Vagina (tissue), 2 donors: Measurements from ENCODE around the gene SRPX. TPM values are rescaled to one million over a fixed set of nuclear protein-coding genes. Genes with fewer than 3 reads are reported as not detected.

ENCODE experiments used
- DNase-seq, 2 donors: peaks; one replicate each; pipeline ENCODE4 v3.0.0-alpha.2; 2017; ENCODE audit errors: extremely low spot score in 2 of 2
- H3K27ac ChIP-seq: fragments of 200-600 bp; sonication (generic); one replicate; pipeline ENCODE4 v1.5.1; 2019
- H3K27me3 ChIP-seq: fragments of 200-600 bp; sonication (generic); one replicate; pipeline ENCODE4 v1.5.1; 2019
- H3K36me3 ChIP-seq, 2 donors: fragments of 200-600 bp; sonication (generic); one replicate each; pipeline ENCODE4 v1.5.1; 2017 to 2019
- H3K4me1 ChIP-seq: fragments of 200-600 bp; sonication (generic); one replicate; pipeline ENCODE4 v1.5.1; 2019
- H3K4me3 ChIP-seq, 2 donors: fragments of 200-600 bp; sonication (generic); 1 replicate in 1 of 2; 2 replicates in 1 of 2; pipeline ENCODE4 v1.5.1; 2016 to 2019
- H3K9me3 ChIP-seq: fragments of 200-600 bp; sonication (generic); one replicate; pipeline ENCODE4 v1.5.1; 2019
- CTCF ChIP-seq, 3 experiments: fragments of 450-650 bp in 2 of 3; fragments of 200-600 bp in 1 of 3; sonication (generic) in 1 of 3; IDR thresholded peaks; one replicate each; pipeline ENCODE4 v1.5.1; 2017 to 2019; ENCODE audit warnings: antibody characterized with exemption in 3 of 3, mild to moderate bottlenecking in 2 of 3, moderate library complexity in 2 of 3
- POLR2A ChIP-seq, 2 donors: fragments of 450-650 bp; IDR thresholded peaks; one replicate each; pipeline ENCODE4 v1.6.1; 2017; ENCODE audit warnings: antibody characterized with exemption in 2 of 2, mild to moderate bottlenecking in 2 of 2, moderate library complexity in 2 of 2
- POLR2AphosphoS5 ChIP-seq, 2 donors: sonication (generic); formaldehyde crosslinking; IDR thresholded peaks; one replicate each; pipeline ENCODE4 v1.9.0; 2017; ENCODE audit warnings: antibody characterized with exemption in 2 of 2, mild to moderate bottlenecking in 2 of 2, low read depth in 1 of 2; ENCODE audit not compliant: insufficient read depth in 1 of 2
- intact Hi-C: fragments of 100-400 bp; cut with DNase I; formaldehyde crosslinking; loops from one replicate; pipeline ENCODE4 v1.15.1; 2023
- total RNA-seq: library from RNA; depleted of rRNA; stranded (reverse); fragments of >200 nt; gene quantifications from one replicate; pipeline ENCODE4 v1.2.3, GENCODE V29; 2016

Gene SRPX
- total RNA-seq, 1 donor from 2014 or later = 118 TPM

GRCh38 chrX:38256019-38256418, 35.3 kb upstream of the SRPX start:
- DNase-seq = no peak
- Histone ChIP-seq H3K36me3 (no peaks in the 10 kb centered on the region), H3K4me3 (no peak overlapping the region), H3K27me3 (no peaks in the 10 kb centered on the region), H3K27ac (no peak overlapping the region), H3K9me3 (no peaks in the 10 kb centered on the region), H3K4me1 (no peaks in the 10 kb centered on the region)
- intact Hi-C loops = no loop called here
- TF ChIP-seq CTCF (IDR thresholded peaks at IDR 0.05) (no peak), POLR2A (IDR thresholded peaks at IDR 0.05) (no peak), POLR2AphosphoS5 (IDR thresholded peaks at IDR 0.05; ENCODE audit: insufficient read depth in 1 of 2, low read depth in 1 of 2) (no peak)

GRCh38 chrX:38249965-38250364, 29.3 kb upstream of the SRPX start:
- TF ChIP-seq POLR2A (IDR thresholded peaks at IDR 0.05) (no peak), POLR2AphosphoS5 (IDR thresholded peaks at IDR 0.05; ENCODE audit: insufficient read depth in 1 of 2, low read depth in 1 of 2) (no peak), CTCF (IDR thresholded peaks at IDR 0.05) (no peak)
- no peaks in the 10 kb centered on the region for H3K36me3 ChIP-seq
- no peaks in the 10 kb centered on the region for H3K27me3 ChIP-seq
- H3K27ac ChIP-seq = no peak overlapping the region
- no peaks in the 10 kb centered on the region for H3K4me1 ChIP-seq
- H3K9me3 ChIP-seq = no peaks in the 10 kb centered on the region
- H3K4me3 ChIP-seq = no peak overlapping the region
- DNase-seq = no peak
- intact Hi-C loops = no loop called here

GRCh38 chrX:38247051-38247450, 26.4 kb upstream of the SRPX start:
- H3K4me3 ChIP-seq = no peak overlapping the region
- no peaks in the 10 kb centered on the region for H3K4me1 ChIP-seq
- no peaks in the 10 kb centered on the region for H3K36me3 ChIP-seq
- no peaks in the 10 kb centered on the region for H3K27me3 ChIP-seq
- intact Hi-C loops = no loop called here
- H3K9me3 ChIP-seq = no peaks in the 10 kb centered on the region
- TF ChIP-seq POLR2A (IDR thresholded peaks at IDR 0.05) = no peak
- TF ChIP-seq POLR2AphosphoS5 (IDR thresholded peaks at IDR 0.05; ENCODE audit: insufficient read depth in 1 of 2, low read depth in 1 of 2) = no peak
- TF ChIP-seq CTCF (IDR thresholded peaks at IDR 0.05) = no peak
- H3K27ac ChIP-seq = no peak overlapping the region
- no peak for DNase-seq

GRCh38 chrX:38240541-38240940, 19.9 kb upstream of the SRPX start:
- Histone ChIP-seq H3K9me3 (no peaks in the 10 kb centered on the region), H3K27me3 (no peaks in the 10 kb centered on the region), H3K4me3 (no peak overlapping the region), H3K36me3 (no peaks in the 10 kb centered on the region), H3K4me1 (no peaks in the 10 kb centered on the region), H3K27ac (no peak overlapping the region)
- intact Hi-C loops = no loop called here
- TF ChIP-seq POLR2A (IDR thresholded peaks at IDR 0.05) (no peak), CTCF (IDR thresholded peaks at IDR 0.05) (no peak), POLR2AphosphoS5 (IDR thresholded peaks at IDR 0.05; ENCODE audit: insufficient read depth in 1 of 2, low read depth in 1 of 2) (no peak)
- DNase-seq = no peak

GRCh38 chrX:38236901-38237615, 16.4 kb upstream of the SRPX start:
- H3K36me3 ChIP-seq = no peaks in the 10 kb centered on the region
- intact Hi-C loops = no loop called here
- peaks cover 7% of the 10 kb centered on the region for H3K4me1 ChIP-seq
- H3K4me3 ChIP-seq = no peak overlapping the region
- no peaks in the 10 kb centered on the region for H3K27me3 ChIP-seq
- no peak for TF ChIP-seq POLR2AphosphoS5 (IDR thresholded peaks at IDR 0.05; ENCODE audit: insufficient read depth in 1 of 2, low read depth in 1 of 2)
- TF ChIP-seq POLR2A (IDR thresholded peaks at IDR 0.05) = no peak
- TF ChIP-seq CTCF (IDR thresholded peaks at IDR 0.05) = no peak
- no peak overlapping the region for H3K27ac ChIP-seq
- DNase-seq = no peak
- no peaks in the 10 kb centered on the region for H3K9me3 ChIP-seq
